Keratinocyte (primary cell): Measurements from ENCODE around the gene TTC38. TPM values are rescaled to one million over a fixed set of nuclear protein-coding genes. Genes with fewer than 3 reads are reported as not detected.

Experiments used
- DNase-seq: peaks from one replicate; pipeline ENCODE4 v3.0.0-alpha.2; 2011; ENCODE audit warnings: low read depth, missing footprints, low spot score
- FAIRE-seq: peaks from 2 replicates; lab custom pipeline; 2011; peaks lifted over from hg19 to GRCh38; lab: Jason Lieb, UNC
- H2AFZ ChIP-seq: 2 replicates; pipeline ENCODE4 v1.6.0; 2012; ENCODE audit warnings: low read length, control low read depth, inconsistent platforms; ENCODE audit not compliant: control insufficient read depth
- H3K27ac ChIP-seq: 2 replicates; pipeline ENCODE4 v1.5.1; 2011; ENCODE audit warnings: low read length; ENCODE audit not compliant: control insufficient read depth, insufficient read depth
- H3K27me3 ChIP-seq: 3 replicates; pipeline ENCODE4 v1.6.0; 2011; ENCODE audit warnings: low read length; ENCODE audit not compliant: control insufficient read depth, insufficient read depth; ENCODE audit errors: extremely low read depth
- H3K36me3 ChIP-seq, 2 experiments: 2 replicates in 1 of 2; 3 replicates in 1 of 2; pipeline ENCODE4 v1.5.1; 2011; ENCODE audit warnings: low read length in 2 of 2, mild to moderate bottlenecking in 1 of 2; ENCODE audit not compliant: control insufficient read depth in 2 of 2, insufficient read depth in 2 of 2; ENCODE audit errors: extremely low read depth in 1 of 2
- H3K4me1 ChIP-seq: 3 replicates; pipeline ENCODE4 v1.5.1; 2011; ENCODE audit warnings: low read length; ENCODE audit not compliant: control insufficient read depth, insufficient read depth; ENCODE audit errors: extremely low read depth
- H3K4me2 ChIP-seq: 3 replicates; pipeline ENCODE4 v1.6.0; 2011; ENCODE audit warnings: low read depth, low read length; ENCODE audit not compliant: control insufficient read depth, insufficient read depth; ENCODE audit errors: extremely low read depth
- H3K4me3 ChIP-seq, 3 experiments: fragments of 200-600 bp in 1 of 3; sonication (generic) in 1 of 3; 2 replicates in 2 of 3; 3 replicates in 1 of 3; pipeline ENCODE4 v1.5.1; 2011 to 2016; ENCODE audit warnings: low read length in 3 of 3, mild to moderate bottlenecking in 3 of 3, control low read depth in 2 of 3, inconsistent platforms in 1 of 3, low read depth in 1 of 3, mixed read lengths in 1 of 3, mixed run types in 1 of 3, moderate library complexity in 1 of 3; ENCODE audit not compliant: control insufficient read depth in 2 of 3, insufficient read depth in 2 of 3; ENCODE audit errors: extremely low read depth in 1 of 3
- H3K79me2 ChIP-seq: 2 replicates; pipeline ENCODE4 v1.6.0; 2012; ENCODE audit warnings: low read length; ENCODE audit not compliant: control insufficient read depth, insufficient read depth
- H3K9ac ChIP-seq: 3 replicates; pipeline ENCODE4 v1.6.0; 2011; ENCODE audit warnings: low read length; ENCODE audit not compliant: control insufficient read depth, insufficient read depth; ENCODE audit errors: extremely low read depth
- H3K9me1 ChIP-seq: 3 replicates; pipeline ENCODE4 v1.6.0; 2011; ENCODE audit warnings: low read length; ENCODE audit not compliant: control insufficient read depth, insufficient read depth; ENCODE audit errors: extremely low read depth
- H3K9me3 ChIP-seq: 2 replicates; pipeline ENCODE4 v1.5.1; 2012; ENCODE audit warnings: low read depth, low read length; ENCODE audit not compliant: control insufficient read depth
- H4K20me1 ChIP-seq: 3 replicates; pipeline ENCODE4 v1.6.0; 2011; ENCODE audit warnings: low read length; ENCODE audit not compliant: control insufficient read depth, insufficient read depth; ENCODE audit errors: extremely low read depth
- CTCF ChIP-seq, 3 experiments: IDR thresholded peaks in 1 of 3; conservative IDR thresholded peaks in 1 of 3; optimal IDR thresholded peaks in 1 of 3; 2 replicates in 2 of 3; 3 replicates in 1 of 3; pipeline versions ENCODE3 to v1.5.1; 2011; ENCODE audit warnings: low read length in 3 of 3, mild to moderate bottlenecking in 3 of 3, moderate library complexity in 2 of 3, control low read depth in 1 of 3, inconsistent platforms in 1 of 3; ENCODE audit not compliant: insufficient read depth in 2 of 3; ENCODE audit errors: extremely low read depth in 1 of 3
- EZH2 ChIP-seq: IDR thresholded peaks from one replicate; pipeline ENCODE4 v1.6.1; 2012; ENCODE audit warnings: inconsistent platforms, mild to moderate bottlenecking, low read length, moderate library complexity
- dilution Hi-C: fragments of 300-500 bp; cut with MboI; formaldehyde crosslinking; loops from one replicate; pipeline ENCODE4 v1.7.0; 2020; ENCODE audit warnings: low sequenced_read_pairs; ENCODE audit not compliant: extremely low pct_ligation_motif_present
- polyA plus RNA-seq, 5 experiments: library from polyadenylated mRNA; depleted of rRNA in 3 of 5; stranded (reverse) in 3 of 5; stranded (forward) in 1 of 5; unstranded in 1 of 5; fragments of >200 nt; gene quantifications; 1 replicate in 1 of 5; 2 replicates in 3 of 5; 3 replicates in 1 of 5; pipeline versions ENCODE4 v1.2.1 to v1.2.3, GENCODE V29; 2011 to 2012; ENCODE audit warnings: missing spikeins in 2 of 5, low read depth in 1 of 5, low replicate concordance in 1 of 5

TTC38 gene
- polyA plus RNA-seq, 1 donor (not counting 4 experiments of a cell fraction or from before 2014, with no cell fraction given): 11.4 TPM

- Histone ChIP-seq H3K36me3 (peaks cover 8 to 17% of the 10 kb centered on the region in 2 experiments), H3K9me1 (no peaks in the 10 kb centered on the region), H3K9me3 (no peaks in the 10 kb centered on the region), H3K4me2 (peak overlapping the region; percentile 98), H3K9ac (no peak overlapping the region), H2AFZ (no peak overlapping the region), H3K79me2 (peaks cover 19% of the 10 kb centered on the region), H3K4me1 (peaks cover 13% of the 10 kb centered on the region), H3K27ac (no peak overlapping the region), H3K4me3 (peak overlapping the region in 1 of 3 experiments; percentile 91), H4K20me1 (no peaks in the 10 kb centered on the region), H3K27me3 (peaks cover 1% of the 10 kb centered on the region)
- FAIRE-seq (no peak), DNase-seq (no peak)
- no peak for TF ChIP-seq CTCF (optimal IDR thresholded peaks at IDR 0.05 in 1 of 3, IDR thresholded peaks at IDR 0.05 in 1 of 3, conservative IDR thresholded peaks at IDR 0.05 in 1 of 3; ENCODE audit: extremely low read depth in 1 of 3, insufficient read depth in 2 of 3, low read length in 3 of 3)
- no peak for TF ChIP-seq EZH2
- dilution Hi-C loops: no loop called here
Observed at GRCh38 chr22:46295277-46295971, 27.6 kb downstream of the TTC38 start.

GRCh38 chr22:46296257-46297150 lies 28.7 kb downstream of the TTC38 start, which contains the start of gene GTSE1:
TSS of gene GTSE1 (plus strand) at chr22:46296870. CDS start at chr22:46297401, 531 bp downstream.
- Histone ChIP-seq H3K4me2 (peak within 1 kb of the TSS; percentile 98), H3K79me2 (peaks cover 26% of the 10 kb centered on the region), H3K9me3 (no peaks in the 10 kb centered on the region), H4K20me1 (no peaks in the 10 kb centered on the region), H3K4me1 (peaks cover 13% of the 10 kb centered on the region), H3K9me1 (no peaks in the 10 kb centered on the region), H3K36me3 (peaks cover 8 to 27% of the 10 kb centered on the region in 2 experiments), H3K9ac (peak within 1 kb of the TSS; percentile 84), H2AFZ (peak within 1 kb of the TSS; percentile 97), H3K27me3 (no peaks in the 10 kb centered on the region), H3K27ac (peak within 1 kb of the TSS; percentile 78), H3K4me3 (peak within 1 kb of the TSS; percentile 54 to 91 (median 80))
- dilution Hi-C loops: no loop called here
- TF ChIP-seq CTCF (optimal IDR thresholded peaks at IDR 0.05 in 1 of 3, IDR thresholded peaks at IDR 0.05 in 1 of 3, conservative IDR thresholded peaks at IDR 0.05 in 1 of 3; ENCODE audit: extremely low read depth in 1 of 3, insufficient read depth in 2 of 3, low read length in 3 of 3) (peak in 1 of 3 experiments; percentile 57), EZH2 (no peak)
- DNase-seq (peak; percentile 81), FAIRE-seq (peak; percentile 83)
